Hepatocyte (in vitro differentiated cells): ENCODE data around the gene SMIM7.
"Not testable (repeated sequence)": the region's sequence is repeated elsewhere in the genome, so short reads cannot be mapped to it uniquely, and the experiment has no call there.

Experiments
- EZH2 ChIP-seq: fragments of 200-600 bp; sonication (generic); IDR thresholded peaks from 2 replicates; pipeline ENCODE4 v1.6.1; 2016; ENCODE audit warnings: antibody characterized with exemption, mild to moderate bottlenecking, borderline replicate concordance
- TF ChIP-seq, protein P1 (sequence below): fragments of 200-600 bp; sonication (generic); IDR thresholded peaks from 2 replicates; pipeline ENCODE4 v1.5.1; 2016; ENCODE audit warnings: antibody characterized with exemption, mild to moderate bottlenecking; ENCODE audit not compliant: poor library complexity

DNA sequence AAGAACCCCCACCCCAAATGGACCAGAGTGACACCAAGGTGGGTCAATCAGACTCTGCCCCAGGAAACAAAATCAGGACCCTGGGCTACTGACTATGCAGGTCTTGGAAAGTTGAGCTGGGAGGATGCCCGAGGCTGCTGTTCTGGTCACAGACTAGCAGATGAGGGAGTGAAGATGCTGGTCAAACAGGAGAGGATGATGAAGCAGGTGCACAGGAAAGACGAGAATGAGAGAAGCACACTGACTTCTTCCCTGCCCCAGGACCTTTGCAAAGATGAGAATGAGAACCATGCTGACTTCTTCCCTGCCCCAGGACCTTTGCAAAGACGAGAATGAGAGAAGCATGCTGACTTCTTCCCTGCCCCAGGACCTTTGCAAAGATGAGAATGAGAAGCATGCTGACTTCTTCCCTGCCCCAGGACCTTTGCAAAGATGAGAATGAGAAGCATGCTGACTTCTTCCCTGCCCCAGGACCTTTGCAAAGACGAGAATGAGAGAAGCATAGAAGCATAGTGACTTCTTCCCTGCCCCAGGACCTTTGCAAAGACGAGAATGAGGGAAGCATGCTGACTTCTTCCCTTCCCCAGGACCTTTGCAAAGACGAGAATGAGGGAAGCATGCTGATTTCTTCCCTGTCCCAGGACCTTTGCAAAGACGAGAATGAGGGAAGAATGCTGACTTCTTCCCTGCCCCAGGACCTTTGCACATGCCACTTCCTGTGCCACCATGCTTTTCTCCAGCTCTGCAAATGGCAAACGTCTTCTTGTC lies 8.3 kb downstream of the SMIM7 start:
- TF ChIP-seq EZH2: not testable (repeated sequence)
- TF ChIP-seq, protein P1, sequence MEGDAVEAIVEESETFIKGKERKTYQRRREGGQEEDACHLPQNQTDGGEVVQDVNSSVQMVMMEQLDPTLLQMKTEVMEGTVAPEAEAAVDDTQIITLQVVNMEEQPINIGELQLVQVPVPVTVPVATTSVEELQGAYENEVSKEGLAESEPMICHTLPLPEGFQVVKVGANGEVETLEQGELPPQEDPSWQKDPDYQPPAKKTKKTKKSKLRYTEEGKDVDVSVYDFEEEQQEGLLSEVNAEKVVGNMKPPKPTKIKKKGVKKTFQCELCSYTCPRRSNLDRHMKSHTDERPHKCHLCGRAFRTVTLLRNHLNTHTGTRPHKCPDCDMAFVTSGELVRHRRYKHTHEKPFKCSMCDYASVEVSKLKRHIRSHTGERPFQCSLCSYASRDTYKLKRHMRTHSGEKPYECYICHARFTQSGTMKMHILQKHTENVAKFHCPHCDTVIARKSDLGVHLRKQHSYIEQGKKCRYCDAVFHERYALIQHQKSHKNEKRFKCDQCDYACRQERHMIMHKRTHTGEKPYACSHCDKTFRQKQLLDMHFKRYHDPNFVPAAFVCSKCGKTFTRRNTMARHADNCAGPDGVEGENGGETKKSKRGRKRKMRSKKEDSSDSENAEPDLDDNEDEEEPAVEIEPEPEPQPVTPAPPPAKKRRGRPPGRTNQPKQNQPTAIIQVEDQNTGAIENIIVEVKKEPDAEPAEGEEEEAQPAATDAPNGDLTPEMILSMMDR: not testable (repeated sequence)
